DOHH2 (cell line): ENCODE results near the gene YDJC.

Experiments
- H3F3A ChIP-seq: fragments of 200-600 bp; sonication (generic), shearing (Covaris generic); 2 replicates; pipeline ENCODE4 v1.6.0; 2016; ENCODE audit warnings: antibody characterized with exemption, mild to moderate bottlenecking; ENCODE audit not compliant: control insufficient read depth, insufficient read depth
- H3K27ac ChIP-seq: fragments of 200-600 bp; sonication (generic); 2 replicates; pipeline ENCODE4 v1.5.1; 2014; ENCODE audit warnings: low read depth, mild to moderate bottlenecking, low read length, moderate library complexity
- H3K27me3 ChIP-seq: fragments of 200-600 bp; sonication (generic); 2 replicates; pipeline ENCODE4 v1.6.1; 2014; ENCODE audit warnings: mild to moderate bottlenecking, low read length, mixed read lengths; ENCODE audit not compliant: control insufficient read depth
- H3K36me3 ChIP-seq: fragments of 200-600 bp; sonication (generic); 2 replicates; pipeline ENCODE4 v1.6.1; 2014; ENCODE audit warnings: mild to moderate bottlenecking, low read length, moderate library complexity, mixed read lengths; ENCODE audit not compliant: control insufficient read depth
- H3K4me1 ChIP-seq: fragments of 200-600 bp; sonication (generic); 2 replicates; pipeline ENCODE4 v1.6.1; 2014; ENCODE audit warnings: mild to moderate bottlenecking, low read length, mixed read lengths; ENCODE audit not compliant: control insufficient read depth
- H3K4me2 ChIP-seq: fragments of 200-600 bp; sonication (generic); 2 replicates; pipeline ENCODE4 v1.6.0; 2014; ENCODE audit warnings: mild to moderate bottlenecking, low read length, moderate library complexity
- H3K4me3 ChIP-seq: fragments of 200-600 bp; sonication (generic); 2 replicates; pipeline ENCODE4 v1.5.1; 2014; ENCODE audit warnings: mild to moderate bottlenecking, low read length, mixed read lengths
- H3K79me2 ChIP-seq: fragments of 200-600 bp; sonication (generic); 2 replicates; pipeline ENCODE4 v1.6.1; 2014; ENCODE audit warnings: mild to moderate bottlenecking, low read length, mixed read lengths; ENCODE audit not compliant: control insufficient read depth
- H3K9me2 ChIP-seq: fragments of 200-600 bp; sonication (generic); replicated peaks from 2 replicates; pipeline ENCODE4 v1.6.1; 2014; ENCODE audit warnings: mild to moderate bottlenecking, low read length, mixed read lengths; ENCODE audit not compliant: control insufficient read depth
- H3K9me3 ChIP-seq: fragments of 200-600 bp; sonication (generic); 2 replicates; pipeline ENCODE4 v1.6.1; 2014; ENCODE audit warnings: antibody characterized with exemption, low read length, mixed read lengths; ENCODE audit not compliant: control insufficient read depth, insufficient read depth
- H4K20me1 ChIP-seq: fragments of 200-600 bp; sonication (generic); 2 replicates; pipeline ENCODE4 v1.6.0; 2014; ENCODE audit warnings: low read depth, mild to moderate bottlenecking, antibody characterized with exemption, low read length, moderate library complexity; ENCODE audit not compliant: control insufficient read depth, insufficient read depth
- CTCF ChIP-seq: fragments of 200-600 bp; sonication (generic); IDR thresholded peaks from one replicate; pipeline ENCODE4 v1.5.1; 2014; ENCODE audit warnings: antibody characterized with exemption, mild to moderate bottlenecking, low read depth, low read length; ENCODE audit not compliant: poor library complexity, severe bottlenecking
- EZH2phosphoT487 ChIP-seq: fragments of 200-600 bp; sonication (generic); IDR thresholded peaks from 2 replicates; pipeline ENCODE4 v1.6.1; 2017; ENCODE audit warnings: borderline replicate concordance, mild to moderate bottlenecking, antibody characterized with exemption, low read length, moderate library complexity, mixed read lengths

The YDJC gene

DNA sequence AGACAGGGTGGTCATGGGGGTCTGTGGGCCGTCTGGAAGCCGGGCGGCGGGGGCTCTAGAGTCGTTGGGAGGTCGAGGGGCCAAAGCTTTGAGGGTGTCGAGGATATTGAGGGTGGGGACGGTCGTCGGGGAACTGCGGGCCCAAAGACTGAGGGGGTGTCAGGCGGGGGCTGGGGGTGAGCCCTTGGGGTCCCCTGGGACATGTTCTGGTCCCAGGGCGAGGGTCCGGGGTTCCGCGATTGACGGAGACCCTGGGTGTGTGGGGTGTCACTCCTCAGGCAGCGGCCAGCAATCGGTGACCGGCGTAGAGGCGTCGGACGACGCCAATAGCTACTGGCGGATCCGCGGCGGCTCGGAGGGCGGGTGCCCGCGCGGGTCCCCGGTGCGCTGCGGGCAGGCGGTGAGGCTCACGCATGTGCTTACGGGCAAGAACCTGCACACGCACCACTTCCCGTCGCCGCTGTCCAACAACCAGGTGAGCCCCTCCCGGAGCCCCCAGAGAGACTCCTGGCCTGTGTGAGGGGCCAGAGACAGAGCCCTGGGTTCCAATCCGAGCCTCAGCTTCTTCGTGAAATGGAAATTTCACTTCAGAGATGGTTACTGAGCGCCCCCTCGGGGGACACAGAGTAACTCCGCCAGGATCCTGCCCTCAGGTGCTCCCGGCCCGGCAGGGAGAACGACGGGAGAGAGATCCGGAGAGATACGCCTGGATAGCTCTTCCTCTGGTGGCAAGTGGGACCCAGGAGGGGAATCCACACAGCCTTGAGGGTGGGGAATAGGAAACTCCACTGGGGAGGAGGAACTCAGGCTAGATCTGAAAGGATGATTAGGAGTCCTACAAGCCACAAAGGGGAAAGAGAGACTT is 13.0 kb upstream of the YDJC start:
- H3K4me3 ChIP-seq = peak overlapping the region; percentile 85
- H3K4me2 ChIP-seq = peak overlapping the region; percentile 94
- H3K9me3 ChIP-seq = no peaks in the 10 kb centered on the region
- H3F3A ChIP-seq = no peaks in the 10 kb centered on the region; the same call in 1 of the 2 replicates
- peak; percentile 82 for TF ChIP-seq CTCF
- no peak for TF ChIP-seq EZH2phosphoT487
- H3K36me3 ChIP-seq = peaks cover 27% of the 10 kb centered on the region
- peaks cover 32% of the 10 kb centered on the region for H3K4me1 ChIP-seq
- peaks cover 28% of the 10 kb centered on the region for H3K79me2 ChIP-seq
- no peaks in the 10 kb centered on the region for H3K9me2 ChIP-seq
- no peaks in the 10 kb centered on the region for H3K27me3 ChIP-seq
- peak overlapping the region; percentile 36 for H3K27ac ChIP-seq
- peaks cover 4% of the 10 kb centered on the region; the same call in 1 of the 2 replicates for H4K20me1 ChIP-seq

DNA sequence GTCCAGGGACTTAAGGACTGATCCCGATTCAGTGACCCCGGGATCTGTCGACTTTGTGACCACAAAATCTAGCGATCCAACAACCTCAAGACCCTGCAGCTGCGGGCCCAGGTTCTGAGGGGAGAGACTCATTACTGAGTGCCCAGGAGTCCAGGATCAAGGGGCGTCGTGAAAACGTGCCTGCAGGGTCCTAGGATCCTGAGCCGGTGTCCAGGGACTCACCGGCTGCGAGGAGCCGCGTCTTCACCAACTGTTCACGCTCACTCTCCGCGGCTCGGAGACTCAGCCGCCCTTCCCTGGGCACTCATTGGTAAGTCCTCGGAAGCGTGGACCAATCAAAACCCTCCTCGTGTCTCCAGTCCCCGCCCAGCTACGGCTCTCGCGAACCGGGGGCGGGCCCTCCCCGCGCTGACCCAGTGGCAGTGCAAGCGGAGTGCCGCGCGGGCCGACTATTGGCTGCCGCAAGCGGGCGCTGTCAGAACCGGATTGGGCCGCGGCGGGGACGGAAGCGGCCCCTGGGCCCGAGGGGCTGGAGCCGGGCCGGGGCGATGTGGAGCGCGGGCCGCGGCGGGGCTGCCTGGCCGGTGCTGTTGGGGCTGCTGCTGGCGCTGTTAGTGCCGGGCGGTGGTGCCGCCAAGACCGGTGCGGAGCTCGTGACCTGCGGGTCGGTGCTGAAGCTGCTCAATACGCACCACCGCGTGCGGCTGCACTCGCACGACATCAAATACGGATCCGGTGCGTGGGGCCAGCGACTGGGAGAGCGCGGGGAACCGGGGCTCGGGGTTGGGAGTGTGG is 12.2 kb upstream of the YDJC start, which contains the start of gene SDF2L1:
SDF2L1 (plus strand) TSS at position 514 of the 795 bp plus-strand sequence; CDS start at position 549, 35 bp downstream.
- Histone ChIP-seq H3K4me3 (peak within 1 kb of the TSS; percentile 85), H3K4me1 (peaks cover 33% of the 10 kb centered on the region), H3K27ac (peak within 1 kb of the TSS; percentile 36), H3K9me3 (no peaks in the 10 kb centered on the region), H3K36me3 (peaks cover 23% of the 10 kb centered on the region), H3K9me2 (no peaks in the 10 kb centered on the region), H3F3A (no peaks in the 10 kb centered on the region; the same call in 1 of the 2 replicates), H4K20me1 (peaks cover 4% of the 10 kb centered on the region; the same call in 1 of the 2 replicates), H3K27me3 (no peaks in the 10 kb centered on the region), H3K4me2 (peak within 1 kb of the TSS; percentile 94), H3K79me2 (peaks cover 25% of the 10 kb centered on the region)
- TF ChIP-seq CTCF = no peak
- no peak for TF ChIP-seq EZH2phosphoT487

GRCh38 chr22:21641417-21641788 is 11.6 kb upstream of the YDJC start:
- Histone ChIP-seq H3K27me3 (no peaks in the 10 kb centered on the region), H3K9me2 (no peaks in the 10 kb centered on the region), H3K9me3 (no peaks in the 10 kb centered on the region), H3K4me3 (peak overlapping the region; percentile 85), H3K4me2 (peak overlapping the region; percentile 94), H3F3A (no peaks in the 10 kb centered on the region; the same call in 1 of the 2 replicates), H3K36me3 (peaks cover 18% of the 10 kb centered on the region), H3K27ac (no peak overlapping the region), H3K4me1 (peaks cover 28% of the 10 kb centered on the region), H3K79me2 (peaks cover 21% of the 10 kb centered on the region), H4K20me1 (peaks cover 3% of the 10 kb centered on the region; the same call in 1 of the 2 replicates)
- TF ChIP-seq EZH2phosphoT487 = no peak
